ENCODE data around the gene ANKS1A. TPM values are rescaled to one million over a fixed set of nuclear protein-coding genes. Genes with fewer than 3 reads are reported as not detected.
"Not testable (repeated sequence)": the region's sequence is repeated elsewhere in the genome, so short reads cannot be mapped to it uniquely, and the experiment has no call there.

ANKS1A gene
- total RNA-seq, 4 donors from 2014 or later, result 5.3 to 8.6 (median 7.0) TPM

GRCh38 chr6:35136185-35136584 lies 247.1 kb downstream of the ANKS1A start:
- intact Hi-C loops (cut with DNase I; ENCODE audit: low total_unique reads) (no loop called here), in situ Hi-C loops (cut with MboI; ENCODE audit: low sequenced_read_pairs in 4 of 4) (loop anchor here in 2 of 4 donors (5.0 kb wide), 1 partner anchor 149 kb away; no protein-coding TSS in a partner anchor)
- no peak for DNase-seq

GRCh38 chr6:35138191-35138590 lies 249.1 kb downstream of the ANKS1A start:
- H3K27me3 ChIP-seq; H3K27ac ChIP-seq; ATAC-seq; H3K4me3 ChIP-seq; DNase-seq; intact Hi-C loops (cut with DNase I; ENCODE audit: low total_unique reads); H3K4me1 ChIP-seq; H3K9me3 ChIP-seq; H3K36me3 ChIP-seq: not testable (repeated sequence)
- in situ Hi-C loops (cut with MboI; ENCODE audit: low sequenced_read_pairs in 4 of 4), result loop anchor here in 2 of 4 donors (5.0 kb wide), 1 partner anchor 151 kb away; no protein-coding TSS in a partner anchor

More at GRCh38 chr6:35136185-35136584, 247.1 kb downstream of the ANKS1A start:
- Histone ChIP-seq H3K4me1 (peaks cover 0 to 4% of the 10 kb centered on the region in 2 donors), H3K27ac (no peak overlapping the region), H3K27me3 (peaks cover 6 to 7% (median 6%) of the 10 kb centered on the region in 3 donors), H3K36me3 (no peaks in the 10 kb centered on the region), H3K9me3 (no peaks in the 10 kb centered on the region), H3K4me3 (no peak overlapping the region)
- no peak for TF ChIP-seq POLR2A (IDR thresholded peaks at IDR 0.05)
- TF ChIP-seq, protein P1, sequence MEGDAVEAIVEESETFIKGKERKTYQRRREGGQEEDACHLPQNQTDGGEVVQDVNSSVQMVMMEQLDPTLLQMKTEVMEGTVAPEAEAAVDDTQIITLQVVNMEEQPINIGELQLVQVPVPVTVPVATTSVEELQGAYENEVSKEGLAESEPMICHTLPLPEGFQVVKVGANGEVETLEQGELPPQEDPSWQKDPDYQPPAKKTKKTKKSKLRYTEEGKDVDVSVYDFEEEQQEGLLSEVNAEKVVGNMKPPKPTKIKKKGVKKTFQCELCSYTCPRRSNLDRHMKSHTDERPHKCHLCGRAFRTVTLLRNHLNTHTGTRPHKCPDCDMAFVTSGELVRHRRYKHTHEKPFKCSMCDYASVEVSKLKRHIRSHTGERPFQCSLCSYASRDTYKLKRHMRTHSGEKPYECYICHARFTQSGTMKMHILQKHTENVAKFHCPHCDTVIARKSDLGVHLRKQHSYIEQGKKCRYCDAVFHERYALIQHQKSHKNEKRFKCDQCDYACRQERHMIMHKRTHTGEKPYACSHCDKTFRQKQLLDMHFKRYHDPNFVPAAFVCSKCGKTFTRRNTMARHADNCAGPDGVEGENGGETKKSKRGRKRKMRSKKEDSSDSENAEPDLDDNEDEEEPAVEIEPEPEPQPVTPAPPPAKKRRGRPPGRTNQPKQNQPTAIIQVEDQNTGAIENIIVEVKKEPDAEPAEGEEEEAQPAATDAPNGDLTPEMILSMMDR (IDR thresholded peaks at IDR 0.05 in 4 of 5, conservative IDR thresholded peaks at IDR 0.05 in 1 of 5), result no peak
- ATAC-seq, result no peak

DNA sequence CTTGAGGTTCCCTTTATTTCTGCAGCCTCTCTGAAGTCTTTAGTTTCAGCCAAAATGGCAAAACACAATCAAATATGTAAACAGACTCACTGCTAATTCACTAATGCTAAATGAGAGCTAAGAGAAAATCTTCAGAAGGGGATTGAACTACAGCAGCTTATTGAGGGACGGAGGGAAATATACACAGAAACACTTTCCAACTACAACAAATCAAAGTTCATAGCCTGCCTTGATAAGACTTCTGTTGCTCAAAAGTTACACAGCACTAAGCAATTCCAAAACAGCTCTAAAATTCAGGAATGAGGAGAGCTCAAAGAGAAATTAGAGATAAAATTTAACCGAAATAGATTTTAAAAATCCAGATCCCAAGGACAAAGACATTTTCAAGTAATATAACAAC lies 250.4 kb downstream of the ANKS1A start:
- ATAC-seq (no peak), DNase-seq (no peak)
- Histone ChIP-seq H3K27me3 (peaks cover 6 to 7% (median 6%) of the 10 kb centered on the region in 3 donors), H3K36me3 (no peaks in the 10 kb centered on the region), H3K9me3 (no peaks in the 10 kb centered on the region), H3K4me3 (no peak overlapping the region), H3K4me1 (peaks cover 0 to 4% of the 10 kb centered on the region in 2 donors), H3K27ac (no peak overlapping the region)
- TF ChIP-seq POLR2A (IDR thresholded peaks at IDR 0.05), result no peak
- TF ChIP-seq, protein P1 (IDR thresholded peaks at IDR 0.05 in 4 of 5, conservative IDR thresholded peaks at IDR 0.05 in 1 of 5), result no peak
- in situ Hi-C loops (cut with MboI; ENCODE audit: low sequenced_read_pairs in 4 of 4) (loop anchor here in 2 of 4 donors (5.0 kb wide), 1 partner anchor 152 kb away; no protein-coding TSS in a partner anchor), intact Hi-C loops (cut with DNase I; ENCODE audit: low total_unique reads) (no loop called here)

GRCh38 chr6:35139924-35140638 lies 251.0 kb downstream of the ANKS1A start:
- H3K4me3 ChIP-seq, result no peak overlapping the region
- no peak for TF ChIP-seq POLR2A (IDR thresholded peaks at IDR 0.05)
- TF ChIP-seq, protein P1 (IDR thresholded peaks at IDR 0.05 in 4 of 5, conservative IDR thresholded peaks at IDR 0.05 in 1 of 5), result peak; percentile 76 to 89 (median 82)

DNA sequence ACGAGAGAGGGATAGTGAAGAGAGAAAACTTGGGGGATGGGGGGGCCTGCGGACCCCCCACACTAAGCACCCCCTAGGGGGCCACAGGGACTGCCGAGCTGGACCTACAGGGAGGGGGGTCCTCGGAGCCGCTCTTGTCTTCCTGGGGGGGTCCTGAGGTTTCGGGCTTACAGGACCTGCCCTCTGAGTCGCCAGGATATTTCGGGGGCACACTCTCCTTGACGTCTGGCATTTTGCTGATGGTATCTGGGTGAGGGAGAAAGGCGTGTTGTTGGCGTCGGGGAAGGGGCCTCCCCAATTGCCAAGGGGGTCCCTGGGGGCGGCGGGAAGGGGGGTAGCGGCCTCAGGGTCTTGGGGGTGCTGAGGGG lies 251.6 kb downstream of the ANKS1A start:
- Histone ChIP-seq H3K27me3 (peaks cover 6 to 7% (median 6%) of the 10 kb centered on the region in 3 donors), H3K4me1 (peaks cover 0 to 4% of the 10 kb centered on the region in 2 donors), H3K27ac (no peak overlapping the region), H3K36me3 (no peaks in the 10 kb centered on the region), H3K9me3 (no peaks in the 10 kb centered on the region), H3K4me3 (peak overlapping the region in 2 of 4 donors; percentile 11 to 28)
- intact Hi-C loops (cut with DNase I; ENCODE audit: low total_unique reads), result loop anchor here (1.0 kb wide), 1 partner anchor 154 kb away; no protein-coding TSS in a partner anchor
- TF ChIP-seq, protein P1 (IDR thresholded peaks at IDR 0.05 in 4 of 5, conservative IDR thresholded peaks at IDR 0.05 in 1 of 5), result no peak
- in situ Hi-C loops (cut with MboI; ENCODE audit: low sequenced_read_pairs in 4 of 4), result loop anchor here in 1 of 4 donors (10.0 kb wide), 1 partner anchor 64 kb away; no protein-coding TSS in a partner anchor
- DNase-seq (no peak), ATAC-seq (no peak)

More at GRCh38 chr6:35139924-35140638, 251.0 kb downstream of the ANKS1A start:
- ATAC-seq (peak in 1 of 2 donors; percentile 49), DNase-seq (peak in 1 of 2 donors; percentile 17)
- Histone ChIP-seq H3K9me3 (no peaks in the 10 kb centered on the region), H3K27me3 (peaks cover 6 to 7% (median 6%) of the 10 kb centered on the region in 3 donors), H3K4me1 (peaks cover 0 to 4% of the 10 kb centered on the region in 2 donors), H3K27ac (no peak overlapping the region), H3K36me3 (no peaks in the 10 kb centered on the region)
- intact Hi-C loops (cut with DNase I; ENCODE audit: low total_unique reads) (loop anchor here (1.0 kb wide), 1 partner anchor 154 kb away; no protein-coding TSS in a partner anchor), in situ Hi-C loops (cut with MboI; ENCODE audit: low sequenced_read_pairs in 4 of 4) (loop anchor here in 2 of 4 donors (5.0 to 10.0 kb wide), 2 partner anchors 65 to 153 kb away; no protein-coding TSS in a partner anchor)
